K562 (cell line): ENCODE data around the gene IFNK.

Source experiments
- GTF2F1 ChIP-seq: IDR thresholded peaks from 2 replicates; pipeline ENCODE4 v1.6.1; 2011; ENCODE audit warnings: low read depth, low read length, improper control_type of control experiment
- HNRNPLL ChIP-seq: fragments of 200-400 bp; formaldehyde crosslinking; IDR thresholded peaks from 2 replicates; pipeline ENCODE4 v1.6.1; 2017; ENCODE audit warnings: low read length, low read depth, mild to moderate bottlenecking; ENCODE audit not compliant: poor library complexity, severe bottlenecking
- HNRNPUL1 ChIP-seq: fragments of 200-400 bp; formaldehyde crosslinking; IDR thresholded peaks from 2 replicates; pipeline ENCODE4 v1.6.1; 2017; ENCODE audit warnings: low read length
- LARP7 ChIP-seq: fragments of 450-650 bp; IDR thresholded peaks from 2 replicates; pipeline ENCODE4 v1.6.1; 2016
- POLR2AphosphoS5 ChIP-seq: IDR thresholded peaks from 2 replicates; pipeline ENCODE4 v1.6.1; 2011; ENCODE audit warnings: mild to moderate bottlenecking, low read depth, low read length, moderate library complexity; ENCODE audit not compliant: control insufficient read depth, insufficient read depth
- PYGO2 ChIP-seq: fragments of 450-650 bp; IDR thresholded peaks from 2 replicates; pipeline ENCODE4 v1.6.1; 2016; ENCODE audit warnings: mild to moderate bottlenecking, missing genetic modification characterization, moderate library complexity, missing compliant biosample characterization
- SUPT5H ChIP-seq: fragments of 450-650 bp; IDR thresholded peaks from 2 replicates; pipeline ENCODE4 v1.6.1; 2016
- TOE1 ChIP-seq, 2 experiments: fragments of 450-650 bp in 1 of 2; sonication (generic) in 1 of 2; formaldehyde crosslinking in 1 of 2; IDR thresholded peaks; 2 replicates each; pipeline versions ENCODE4 v1.7.1 to v1.8.0; 2016 to 2022; ENCODE audit warnings: borderline replicate concordance in 2 of 2, mild to moderate bottlenecking in 2 of 2, antibody characterized with exemption in 1 of 2, inconsistent platforms in 1 of 2, low read depth in 1 of 2, missing genetic modification reagents in 1 of 2, moderate library complexity in 1 of 2
- ZNF184 ChIP-seq: sonication (generic); formaldehyde crosslinking; IDR thresholded peaks from 2 replicates; pipeline ENCODE4 v1.5.0; 2020; ENCODE audit warnings: missing genetic modification reagents

DNA sequence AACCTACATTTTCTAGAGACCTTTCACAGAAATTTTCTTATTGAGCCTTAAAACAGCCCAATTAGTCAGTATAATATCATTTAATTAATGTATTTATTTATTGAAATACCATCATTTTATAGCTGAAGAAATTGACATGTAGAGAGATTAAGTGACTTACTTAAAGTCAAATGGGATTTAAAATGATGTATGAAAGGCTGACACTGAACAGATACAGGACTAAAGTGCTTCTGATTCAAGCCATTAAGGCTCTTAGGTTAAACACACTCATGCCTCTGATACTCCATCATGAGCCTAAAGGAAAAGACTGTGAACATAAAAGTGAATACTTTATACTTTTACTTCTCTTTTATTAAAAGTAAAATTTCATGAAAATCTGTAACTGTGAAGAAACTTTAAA lies 36.4 kb downstream of the IFNK start:
- TF ChIP-seq ZNF184 (CRISPR knock-in tag) (no peak), LARP7 (no peak), HNRNPUL1 (no peak), SUPT5H (no peak), POLR2AphosphoS5 (no peak), GTF2F1 (no peak), HNRNPLL (no peak), PYGO2 (tag) (no peak), TOE1 (IDR thresholded peaks at IDR 0.05; ENCODE audit: borderline replicate concordance) (no peak), TOE1 (CRISPR knock-in tag; IDR thresholded peaks at IDR 0.05; ENCODE audit: borderline replicate concordance, low read depth) (no peak)
